Panc1 (cell line): ENCODE data around the gene GOLGA3. TPM values are rescaled to one million over a fixed set of nuclear protein-coding genes. Genes with fewer than 3 reads are reported as not detected.

Experiments used
- ATAC-seq: fragments of 200-7000 bp; cut with Tn5 transposase; 2 replicates; pipeline ENCODE4 v1.9.1; 2020; ENCODE audit warnings: mild to moderate bottlenecking, moderate library complexity
- BruUV-seq: library from RNA; stranded (reverse); fragments of 400-500 nt; replicated peaks from 2 replicates; lab custom pipeline; 2021; lab: Mats Ljungman, UMichigan
- CTCF ChIA-PET: fragments of 300-600 bp; sonication (Branson Sonifier 250); formaldehyde crosslinking; loops from one replicate; lab custom pipeline; 2022; ENCODE audit warnings: antibody characterized with exemption; lab: Charles Lee
- POLR2A ChIA-PET: fragments of 300-600 bp; sonication (Branson Sonifier 250); formaldehyde crosslinking; loops from one replicate; lab custom pipeline; 2022; ENCODE audit warnings: antibody characterized with exemption; lab: Charles Lee
- DNase-seq: peaks from one replicate; pipeline ENCODE4 v3.0.0-alpha.2; 2010; ENCODE audit warnings: low read depth, low spot score
- H3K27ac ChIP-seq: 2 replicates; pipeline ENCODE4 v1.5.1; 2011; ENCODE audit warnings: mild to moderate bottlenecking, low read length, inconsistent platforms
- H3K27me3 ChIP-seq: fragments of 200-500 bp; sonication (Bioruptor generic); 2 replicates; pipeline ENCODE4 v1.6.0; 2014; ENCODE audit warnings: low read length, inconsistent platforms; ENCODE audit not compliant: control insufficient read depth, insufficient read depth
- H3K36me3 ChIP-seq: fragments of 200-500 bp; sonication (Bioruptor generic); 2 replicates; pipeline ENCODE4 v1.5.1; 2014; ENCODE audit warnings: inconsistent platforms, mild to moderate bottlenecking, low read length, moderate library complexity; ENCODE audit not compliant: control insufficient read depth, insufficient read depth
- H3K4me1 ChIP-seq: 2 replicates; pipeline ENCODE4 v1.5.1; 2011; ENCODE audit warnings: inconsistent platforms, mild to moderate bottlenecking, low read length, moderate library complexity; ENCODE audit not compliant: control insufficient read depth, insufficient read depth
- H3K4me3 ChIP-seq, 2 experiments: 2 replicates each; pipeline ENCODE4 v1.5.1; 2011 to 2012; ENCODE audit warnings: low read depth in 2 of 2, low read length in 2 of 2, mild to moderate bottlenecking in 2 of 2, inconsistent platforms in 1 of 2, moderate library complexity in 1 of 2
- H3K9me3 ChIP-seq: fragments of 200-500 bp; sonication (Bioruptor generic); 2 replicates; pipeline ENCODE4 v1.5.1; 2014; ENCODE audit warnings: low read depth, mild to moderate bottlenecking, inconsistent platforms, low read length, moderate library complexity; ENCODE audit not compliant: control insufficient read depth, insufficient read depth
- CTCF ChIP-seq: fragments of 450-650 bp; IDR thresholded peaks from 2 replicates; pipeline ENCODE4 v1.5.1; 2017; ENCODE audit warnings: mild to moderate bottlenecking
- POLR2AphosphoS5 ChIP-seq: IDR thresholded peaks from 2 replicates; pipeline ENCODE4 v1.6.1; 2012; ENCODE audit warnings: mild to moderate bottlenecking, low read depth, low read length, moderate library complexity
- REST ChIP-seq, 2 experiments: IDR thresholded peaks; 2 replicates each; pipeline ENCODE4 v1.6.1; 2011 to 2012; ENCODE audit warnings: low read depth in 2 of 2, control low read depth in 1 of 2, low read length in 1 of 2, mild to moderate bottlenecking in 1 of 2, moderate library complexity in 1 of 2; ENCODE audit not compliant: insufficient read depth in 1 of 2
- SIN3A ChIP-seq: IDR thresholded peaks from 2 replicates; pipeline ENCODE4 v1.6.1; 2012; ENCODE audit warnings: low read depth, mild to moderate bottlenecking, low read length, moderate library complexity, borderline replicate concordance; ENCODE audit not compliant: insufficient read depth
- TCF7L2 ChIP-seq: IDR thresholded peaks from 2 replicates; pipeline ENCODE4 v1.6.1; 2011; ENCODE audit warnings: mild to moderate bottlenecking, low read depth, low read length, inconsistent platforms
- in situ Hi-C: cut with HindIII; loops from 2 replicates; pipeline ENCODE4 v1.10.0; 2016; ENCODE audit warnings: low sequenced_read_pairs, low pct_unique_long_range_greater_than_20kb
- intact Hi-C: fragments of 100-400 bp; cut with micrococcal nuclease; formaldehyde crosslinking; loops from one replicate; pipeline ENCODE4 v1.10.0; 2022; ENCODE audit not compliant: unreplicated experiment
- total RNA-seq: library from RNA; stranded (reverse); gene quantifications from one replicate; pipeline ENCODE4 v1.2.1, GENCODE V29; 2021; ENCODE audit not compliant: unreplicated experiment

Gene GOLGA3
- total RNA-seq, 1 experiment from 2014 or later: 61.1 TPM

GRCh38 chr12:132825861-132826260, 2.8 kb downstream of the GOLGA3 start:
- no peak overlapping the region for H3K4me3 ChIP-seq
- ATAC-seq (no peak), DNase-seq (no peak)
- no peaks in the 10 kb centered on the region for H3K9me3 ChIP-seq
- peaks cover 10% of the 10 kb centered on the region for H3K36me3 ChIP-seq
- H3K4me1 ChIP-seq: peaks cover 7% of the 10 kb centered on the region
- TF ChIP-seq POLR2AphosphoS5 (no peak), REST (IDR thresholded peaks at IDR 0.05; ENCODE audit: insufficient read depth in 1 of 2, low read depth in 2 of 2, low read length in 1 of 2) (no peak), SIN3A (no peak), CTCF (no peak)
- in situ Hi-C loops (no loop called here), intact Hi-C loops (no loop called here)
- H3K27me3 ChIP-seq: no peaks in the 10 kb centered on the region
- POLR2A ChIA-PET: no interaction called here
- BruUV-seq: no TSS peak
- H3K27ac ChIP-seq: no peak overlapping the region
- CTCF ChIA-PET: interaction anchor here (0.6 kb wide), 1 partner anchor 16 kb away, joined by 3 read pairs; no protein-coding TSS in a partner anchor

GRCh38 chr12:132825089-132825488, 3.6 kb downstream of the GOLGA3 start:
- peaks cover 7% of the 10 kb centered on the region for H3K4me1 ChIP-seq
- in situ Hi-C loops (no loop called here), intact Hi-C loops (no loop called here)
- H3K27ac ChIP-seq: no peak overlapping the region
- H3K9me3 ChIP-seq: no peaks in the 10 kb centered on the region
- DNase-seq (no peak), ATAC-seq (no peak)
- ChIA-PET CTCF (interaction anchor here (0.6 kb wide), 1 partner anchor 17 kb away, joined by 3 read pairs; no protein-coding TSS in a partner anchor), POLR2A (interaction anchor here (0.6 kb wide), 1 partner anchor 169 kb away, joined by 3 read pairs; no protein-coding TSS in a partner anchor)
- H3K27me3 ChIP-seq: no peaks in the 10 kb centered on the region
- no peak overlapping the region for H3K4me3 ChIP-seq
- H3K36me3 ChIP-seq: peaks cover 10% of the 10 kb centered on the region
- no TSS peak for BruUV-seq
- TF ChIP-seq POLR2AphosphoS5: no peak
- no peak for TF ChIP-seq SIN3A

GRCh38 chr12:132824053-132824452, 4.6 kb downstream of the GOLGA3 start:
- no peak for DNase-seq
- TF ChIP-seq REST (IDR thresholded peaks at IDR 0.05; ENCODE audit: insufficient read depth in 1 of 2, low read depth in 2 of 2, low read length in 1 of 2) (no peak), SIN3A (no peak), POLR2AphosphoS5 (no peak), TCF7L2 (no peak), CTCF (no peak)
- no TSS peak for BruUV-seq
- H3K36me3 ChIP-seq: peaks cover 10% of the 10 kb centered on the region
- in situ Hi-C loops: no loop called here
- ChIA-PET POLR2A (no interaction called here), CTCF (no interaction called here)
- no peak for ATAC-seq
- H3K27me3 ChIP-seq: no peaks in the 10 kb centered on the region
- no peak overlapping the region for H3K4me3 ChIP-seq
- H3K27ac ChIP-seq: no peak overlapping the region
- H3K4me1 ChIP-seq: peaks cover 7% of the 10 kb centered on the region
- no peaks in the 10 kb centered on the region for H3K9me3 ChIP-seq
- intact Hi-C loops: no loop called here
